ENCODE measurements around the gene GABRA1.

- TF ChIP-seq, protein P1, sequence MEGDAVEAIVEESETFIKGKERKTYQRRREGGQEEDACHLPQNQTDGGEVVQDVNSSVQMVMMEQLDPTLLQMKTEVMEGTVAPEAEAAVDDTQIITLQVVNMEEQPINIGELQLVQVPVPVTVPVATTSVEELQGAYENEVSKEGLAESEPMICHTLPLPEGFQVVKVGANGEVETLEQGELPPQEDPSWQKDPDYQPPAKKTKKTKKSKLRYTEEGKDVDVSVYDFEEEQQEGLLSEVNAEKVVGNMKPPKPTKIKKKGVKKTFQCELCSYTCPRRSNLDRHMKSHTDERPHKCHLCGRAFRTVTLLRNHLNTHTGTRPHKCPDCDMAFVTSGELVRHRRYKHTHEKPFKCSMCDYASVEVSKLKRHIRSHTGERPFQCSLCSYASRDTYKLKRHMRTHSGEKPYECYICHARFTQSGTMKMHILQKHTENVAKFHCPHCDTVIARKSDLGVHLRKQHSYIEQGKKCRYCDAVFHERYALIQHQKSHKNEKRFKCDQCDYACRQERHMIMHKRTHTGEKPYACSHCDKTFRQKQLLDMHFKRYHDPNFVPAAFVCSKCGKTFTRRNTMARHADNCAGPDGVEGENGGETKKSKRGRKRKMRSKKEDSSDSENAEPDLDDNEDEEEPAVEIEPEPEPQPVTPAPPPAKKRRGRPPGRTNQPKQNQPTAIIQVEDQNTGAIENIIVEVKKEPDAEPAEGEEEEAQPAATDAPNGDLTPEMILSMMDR (IDR thresholded peaks at IDR 0.05), result no peak
- TF ChIP-seq POLR2A (IDR thresholded peaks at IDR 0.05), result no peak
- TF ChIP-seq POLR2AphosphoS5 (IDR thresholded peaks at IDR 0.05), result no peak
Measured at GRCh38 chr5:161944974-161945373, 97.1 kb downstream of the GABRA1 start.
